IPS DF 6.9 (cell line): ENCODE results near the gene SPG11.
"Not testable (repeated sequence)": the region's sequence is repeated elsewhere in the genome, so short reads cannot be mapped to it uniquely, and the experiment has no call there.

Experiments used
- DNase-seq: peaks from one replicate; pipeline ENCODE4 v3.0.0-alpha.2; 2013; ENCODE audit warnings: low read depth, low spot score
- H3K27ac ChIP-seq: one replicate; pipeline ENCODE4 v1.5.1; 2013; ENCODE audit warnings: low read length, control low read depth
- H3K27me3 ChIP-seq: 2 replicates; pipeline ENCODE4 v1.6.1; 2013; ENCODE audit warnings: mild to moderate bottlenecking, low read length; ENCODE audit not compliant: control insufficient read depth, insufficient read depth
- H3K36me3 ChIP-seq: 2 replicates; pipeline ENCODE4 v1.6.1; 2013; ENCODE audit warnings: low read length; ENCODE audit not compliant: control insufficient read depth, insufficient read depth
- H3K4me1 ChIP-seq: 2 replicates; pipeline ENCODE4 v1.6.1; 2013; ENCODE audit warnings: low read length; ENCODE audit not compliant: control insufficient read depth, insufficient read depth
- H3K4me3 ChIP-seq: 2 replicates; pipeline ENCODE4 v1.5.1; 2013; ENCODE audit warnings: mild to moderate bottlenecking, low read length
- H3K9me3 ChIP-seq: 2 replicates; pipeline ENCODE4 v1.6.1; 2013; ENCODE audit warnings: low read length, inconsistent platforms; ENCODE audit not compliant: control insufficient read depth, insufficient read depth
- WGBS: extraction: QIAGEN DNeasy Blood & Tissue Kit; methylation state at CpG from one replicate; pipeline ENCODE4 v1.1.7; 2013; ENCODE audit warnings: mixed read lengths, missing lambda C conversion rate; ENCODE audit not compliant: insufficient read length, insufficient coverage; 5-methylcytosine and 5-hydroxymethylcytosine counted together

SPG11 gene

DNA sequence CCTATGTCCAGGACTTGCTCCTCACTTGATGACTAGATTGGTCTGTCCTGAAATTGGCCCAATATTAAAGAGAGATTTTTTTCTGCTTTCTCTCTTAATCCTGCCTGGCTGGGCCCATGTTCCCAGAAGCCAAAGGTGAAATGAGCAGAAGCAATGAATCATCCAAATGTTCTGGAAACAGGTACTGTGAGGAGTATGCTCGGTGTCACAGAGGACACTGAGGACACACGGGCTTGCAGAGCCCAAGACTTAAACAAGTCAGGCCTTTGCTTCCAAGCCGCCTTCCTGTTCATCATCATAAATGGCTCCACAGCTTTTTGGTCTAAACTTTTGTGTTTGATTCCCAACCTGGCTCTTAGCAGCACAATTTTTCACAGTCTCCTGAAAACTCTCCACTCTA, 95.1 kb downstream of the SPG11 start:
- Histone ChIP-seq H3K36me3 (peaks cover 21% of the 10 kb centered on the region), H3K9me3 (no peaks in the 10 kb centered on the region), H3K27me3 (no peaks in the 10 kb centered on the region), H3K27ac (no peak overlapping the region), H3K4me1 (no peaks in the 10 kb centered on the region), H3K4me3 (no peak overlapping the region)
- WGBS = no CpG with 5 or more reads among the region's 3 CpGs
- DNase-seq = no peak

DNA sequence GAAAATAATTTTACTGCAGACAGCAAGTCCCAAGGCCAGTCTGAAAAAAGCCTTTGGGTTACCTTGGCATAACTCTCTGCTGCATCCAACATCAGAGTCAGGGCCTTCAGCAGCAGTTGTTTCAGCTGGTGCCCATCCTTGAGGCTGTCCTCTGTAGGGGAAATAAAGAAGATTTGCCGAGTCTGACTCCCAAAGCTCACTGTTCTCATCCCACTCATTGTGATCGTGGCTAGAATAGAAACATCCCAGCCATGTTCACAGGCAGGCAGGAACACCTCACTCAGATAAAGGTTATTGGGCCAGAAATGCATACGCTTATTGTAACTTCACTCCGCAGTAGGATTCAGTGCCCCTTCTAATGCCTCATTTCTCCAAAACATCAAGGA, 97.3 kb downstream of the SPG11 start:
- H3K36me3 ChIP-seq = peaks cover 26% of the 10 kb centered on the region
- no peak for DNase-seq
- WGBS = no CpG with 5 or more reads among the region's 4 CpGs
- no peaks in the 10 kb centered on the region for H3K4me1 ChIP-seq
- no peak overlapping the region for H3K4me3 ChIP-seq
- H3K27me3 ChIP-seq = no peaks in the 10 kb centered on the region
- no peaks in the 10 kb centered on the region for H3K9me3 ChIP-seq
- no peak overlapping the region for H3K27ac ChIP-seq

DNA sequence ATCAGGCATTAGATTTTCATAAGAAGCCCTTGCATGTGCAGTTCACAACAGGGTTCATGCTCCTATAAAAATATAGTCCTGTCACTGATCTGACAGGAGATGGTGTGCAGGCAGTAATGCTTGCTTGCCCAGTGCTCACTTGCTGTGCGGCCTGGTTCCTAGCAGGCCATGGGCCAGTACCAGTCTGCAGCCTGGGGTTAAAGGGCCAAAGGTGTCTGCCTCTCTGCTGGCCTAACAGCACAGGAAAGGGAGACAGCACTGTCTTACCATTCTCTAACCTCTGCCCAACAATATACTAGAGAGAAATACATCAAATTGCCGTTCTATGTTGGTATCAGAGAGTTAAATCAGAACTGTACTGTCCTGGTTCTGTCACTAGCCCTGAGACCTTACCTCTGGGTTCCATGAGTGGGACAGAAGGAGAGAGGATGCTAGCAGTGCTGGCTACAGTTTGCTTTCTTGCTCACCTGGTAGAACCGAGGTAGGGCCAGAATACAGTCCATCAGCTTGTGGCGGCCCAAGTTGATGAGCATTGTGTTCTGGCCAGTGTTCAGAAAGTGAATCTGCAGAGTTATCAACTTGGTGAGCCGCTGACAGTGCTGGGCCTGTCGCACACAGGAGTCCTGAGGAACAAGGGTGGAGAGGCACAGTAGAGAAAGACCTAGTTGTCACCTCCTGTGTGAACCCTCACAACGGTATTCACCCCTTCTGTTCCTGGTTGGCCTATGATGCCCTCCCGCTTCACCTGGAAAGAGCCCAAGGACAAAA, 97.9 kb downstream of the SPG11 start:
- peaks cover 32% of the 10 kb centered on the region for H3K36me3 ChIP-seq
- no CpG with 5 or more reads among the region's 8 CpGs for WGBS
- H3K27ac ChIP-seq = no peak overlapping the region

GRCh38 chr15:44560926-44561325, 102.5 kb downstream of the SPG11 start:
- not testable (repeated sequence) for H3K9me3 ChIP-seq, H3K4me3 ChIP-seq, H3K27ac ChIP-seq, H3K4me1 ChIP-seq, H3K27me3 ChIP-seq, DNase-seq
- peaks cover 30% of the 10 kb centered on the region for H3K36me3 ChIP-seq

More for the DNA sequence above, 97.9 kb downstream of the SPG11 start:
- Histone ChIP-seq H3K4me3 (no peak overlapping the region), H3K4me1 (no peaks in the 10 kb centered on the region), H3K27me3 (no peaks in the 10 kb centered on the region), H3K9me3 (no peaks in the 10 kb centered on the region)
- DNase-seq = no peak

DNA sequence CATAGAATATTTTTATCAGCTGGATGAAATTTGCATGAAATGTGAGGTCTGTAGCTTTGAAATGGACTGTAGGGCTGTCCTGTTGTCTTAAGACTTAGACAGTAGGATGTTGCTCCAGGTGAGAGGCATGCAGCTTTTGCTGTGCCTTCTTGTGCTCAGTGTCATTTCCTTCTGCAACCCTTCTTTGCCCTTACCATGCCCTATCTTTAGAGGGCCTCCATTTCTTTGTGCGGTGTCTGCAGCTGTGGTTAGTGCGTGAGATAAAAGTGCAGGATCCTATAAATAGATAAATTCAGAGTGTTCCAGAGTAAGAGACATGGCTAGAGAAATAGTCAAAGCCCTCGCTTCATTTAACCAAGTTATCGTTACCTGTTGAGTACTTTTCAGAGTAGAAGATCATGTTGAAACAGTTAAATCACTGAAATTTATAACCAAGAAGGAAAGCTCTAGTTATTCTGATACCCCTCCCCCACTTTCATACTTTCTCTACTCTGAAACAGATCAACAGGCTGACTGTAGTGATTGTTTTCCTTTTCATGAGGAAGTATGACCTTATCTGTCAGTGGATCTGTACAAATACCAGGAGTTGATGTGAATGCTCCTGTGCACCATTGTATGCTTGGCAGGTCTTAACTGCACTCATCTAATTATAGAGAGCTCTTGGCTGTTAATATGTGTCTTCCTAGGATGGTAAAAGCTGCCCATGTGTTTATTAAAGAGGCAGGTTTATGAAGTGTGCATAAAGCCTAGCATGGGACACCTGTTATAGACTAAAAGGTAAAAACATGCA, 108.3 kb downstream of the SPG11 start:
- no peaks in the 10 kb centered on the region for H3K4me1 ChIP-seq
- no peak for DNase-seq
- no peaks in the 10 kb centered on the region for H3K9me3 ChIP-seq
- peaks cover 13% of the 10 kb centered on the region; the same call in 1 of the 2 replicates for H3K36me3 ChIP-seq
- no peak overlapping the region for H3K27ac ChIP-seq
- no CpG with 5 or more reads among the region's 4 CpGs for WGBS
- no peak overlapping the region for H3K4me3 ChIP-seq
- no peaks in the 10 kb centered on the region for H3K27me3 ChIP-seq

- Histone ChIP-seq H3K4me1 (no peaks in the 10 kb centered on the region), H3K9me3 (no peaks in the 10 kb centered on the region), H3K36me3 (peaks cover 7% of the 10 kb centered on the region; the same call in 1 of the 2 replicates), H3K27ac (no peak overlapping the region), H3K4me3 (no peak overlapping the region), H3K27me3 (no peaks in the 10 kb centered on the region)
- no CpG with 5 or more reads among the region's 4 CpGs for WGBS
- DNase-seq = no peak
Observed at GRCh38 chr15:44550734-44551133, 112.7 kb downstream of the SPG11 start.

- Histone ChIP-seq H3K36me3 (peaks cover 6% of the 10 kb centered on the region; the same call in 1 of the 2 replicates), H3K27ac (no peak overlapping the region), H3K9me3 (no peaks in the 10 kb centered on the region), H3K27me3 (no peaks in the 10 kb centered on the region), H3K4me3 (no peak overlapping the region), H3K4me1 (no peaks in the 10 kb centered on the region)
- WGBS = no CpG with 5 or more reads among the region's 3 CpGs
- DNase-seq = no peak
Observed at GRCh38 chr15:44550256-44550655, 113.2 kb downstream of the SPG11 start.

- H3K27ac ChIP-seq = not testable (repeated sequence)
Observed at GRCh38 chr15:44549152-44549551, 114.3 kb downstream of the SPG11 start.

DNA sequence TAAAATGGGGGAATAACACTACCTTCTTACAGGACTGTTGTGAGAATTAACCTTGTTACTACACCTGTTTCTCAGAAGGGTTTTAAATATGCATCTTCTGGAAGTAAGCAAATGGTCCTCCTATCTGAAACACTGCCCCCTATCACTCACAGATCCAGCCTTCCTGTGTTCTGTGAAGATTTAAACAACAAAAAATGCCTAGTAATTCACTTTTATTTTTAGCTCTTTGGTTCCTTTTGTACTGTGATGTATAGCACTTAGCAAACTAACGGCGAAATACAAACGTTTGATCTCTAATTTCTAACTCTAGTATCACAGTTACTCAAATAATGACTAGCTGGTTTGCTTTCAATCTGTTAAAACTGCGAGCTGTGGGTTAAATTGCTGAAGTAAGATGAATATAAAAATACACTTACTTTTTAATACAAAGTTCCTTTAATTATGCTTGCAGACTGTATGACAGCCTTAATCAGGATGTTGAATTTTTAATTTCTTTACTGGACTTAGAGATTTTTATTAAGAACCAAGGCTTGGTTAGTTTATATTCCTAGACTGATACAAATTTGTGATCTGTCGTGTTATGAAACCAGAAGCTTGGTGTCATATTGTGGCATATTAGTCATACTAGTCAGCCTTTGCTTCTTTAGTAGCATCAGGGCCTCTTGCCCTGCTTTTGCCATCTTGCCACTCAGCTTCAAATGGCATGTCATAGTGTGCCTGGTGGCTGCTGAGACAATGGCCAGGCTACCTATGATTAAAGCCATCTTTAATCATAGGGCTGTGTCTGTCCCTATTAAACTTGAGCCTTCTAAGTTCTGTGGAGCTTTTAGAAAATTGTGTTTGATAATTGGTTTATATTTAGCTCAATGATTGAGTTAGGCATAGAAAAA, 117.3 kb downstream of the SPG11 start:
- no peak overlapping the region for H3K27ac ChIP-seq
- DNase-seq = no peak
- H3K9me3 ChIP-seq = no peaks in the 10 kb centered on the region
- H3K4me1 ChIP-seq = no peaks in the 10 kb centered on the region
- H3K36me3 ChIP-seq = no peaks in the 10 kb centered on the region
- no peak overlapping the region for H3K4me3 ChIP-seq
- no CpG with 5 or more reads among the region's 5 CpGs for WGBS
- no peaks in the 10 kb centered on the region for H3K27me3 ChIP-seq

More at GRCh38 chr15:44549152-44549551, 114.3 kb downstream of the SPG11 start:
- not testable (repeated sequence) for DNase-seq, H3K4me1 ChIP-seq, H3K4me3 ChIP-seq, H3K27me3 ChIP-seq, H3K36me3 ChIP-seq, H3K9me3 ChIP-seq
- WGBS = no CpG with 5 or more reads among the region's 9 CpGs

- WGBS = no CpG with 5 or more reads among the region's 5 CpGs
- H3K4me3 ChIP-seq, H3K36me3 ChIP-seq: not testable (repeated sequence)
Observed at GRCh38 chr15:44544745-44545144, 118.7 kb downstream of the SPG11 start.

More at GRCh38 chr15:44544745-44545144, 118.7 kb downstream of the SPG11 start:
- DNase-seq, H3K27me3 ChIP-seq, H3K27ac ChIP-seq, H3K4me1 ChIP-seq, H3K9me3 ChIP-seq: not testable (repeated sequence)
